GM21723 (cell line): Measurements from ENCODE around the gene SUMF2.
"Not testable (repeated sequence)": the region's sequence is repeated elsewhere in the genome, so short reads cannot be mapped to it uniquely, and the experiment has no call there.

Experiments used
- ATAC-seq: cut with Tn5 transposase; IDR thresholded peaks from one replicate; pipeline ENCODE4 v1.9.1; 2021; ENCODE audit warnings: mild to moderate bottlenecking, moderate library complexity; ENCODE audit not compliant: unreplicated experiment

The SUMF2 gene

DNA sequence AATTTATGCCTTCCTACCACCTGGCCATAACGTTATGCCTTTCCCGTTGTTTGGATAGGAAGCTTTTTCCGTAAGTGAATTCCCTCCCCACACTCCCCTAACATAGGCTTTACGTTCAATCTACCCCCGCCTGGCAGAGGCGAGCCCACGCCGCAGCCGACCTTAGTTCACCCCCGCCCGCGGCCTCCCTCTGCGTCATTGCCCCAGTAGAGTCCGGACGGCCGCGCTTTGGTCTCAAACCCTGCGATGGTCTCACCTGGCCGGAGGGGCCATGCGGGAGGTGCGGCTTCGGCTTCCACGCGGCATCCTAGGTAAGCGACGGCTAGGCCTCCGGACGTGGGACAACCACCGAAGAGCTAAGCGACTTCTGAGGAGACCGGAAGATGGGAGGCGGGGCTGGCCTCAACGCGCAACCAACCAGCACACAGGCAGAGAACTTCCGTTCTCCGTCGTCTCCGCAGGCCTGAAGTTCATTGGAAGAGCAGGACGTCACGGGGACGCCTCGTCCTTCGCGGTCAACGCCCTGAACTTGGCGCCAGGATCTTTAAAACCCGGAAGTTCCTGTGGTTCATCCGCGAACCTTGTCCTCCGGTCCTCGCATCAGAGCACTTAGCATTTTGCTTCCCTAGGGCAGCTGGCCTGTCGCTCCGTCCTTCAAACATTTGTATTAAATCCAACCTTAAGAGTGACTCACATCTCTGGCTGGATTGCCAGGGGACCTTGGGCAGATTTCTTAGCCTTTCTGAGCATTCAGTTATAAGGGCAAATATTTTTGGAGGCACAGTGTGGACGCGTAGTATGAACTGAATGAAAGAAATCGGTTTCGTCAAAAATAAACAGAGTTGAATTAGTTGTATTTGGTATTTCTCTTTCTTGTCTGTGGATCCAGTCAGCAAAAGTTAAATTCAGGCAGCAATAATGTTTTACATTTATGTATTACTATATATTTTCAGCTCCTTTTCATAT lies 42.3 kb downstream of the SUMF2 start, which contains the start of gene CHCHD2:
Gene CHCHD2, minus strand, starts transcription at position 369 of the 966 bp plus-strand sequence. Its CDS starts 63 bp downstream, at position 306.
- peak; percentile 100 for ATAC-seq

DNA sequence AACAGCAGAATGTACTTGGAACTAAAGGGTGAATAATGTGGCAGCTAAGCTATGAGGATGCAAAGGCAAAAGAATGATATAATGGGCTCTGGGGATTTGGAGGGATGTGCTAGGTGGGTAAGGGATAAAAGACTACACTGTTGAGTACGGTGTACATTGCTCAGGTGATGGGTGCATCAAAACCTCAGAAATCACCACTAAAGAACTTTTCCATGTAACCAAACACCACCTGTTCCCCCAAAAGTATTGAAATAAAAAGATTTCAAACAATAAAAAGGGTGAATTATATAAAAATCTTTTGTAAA lies 43.8 kb downstream of the SUMF2 start:
- ATAC-seq = no peak

DNA sequence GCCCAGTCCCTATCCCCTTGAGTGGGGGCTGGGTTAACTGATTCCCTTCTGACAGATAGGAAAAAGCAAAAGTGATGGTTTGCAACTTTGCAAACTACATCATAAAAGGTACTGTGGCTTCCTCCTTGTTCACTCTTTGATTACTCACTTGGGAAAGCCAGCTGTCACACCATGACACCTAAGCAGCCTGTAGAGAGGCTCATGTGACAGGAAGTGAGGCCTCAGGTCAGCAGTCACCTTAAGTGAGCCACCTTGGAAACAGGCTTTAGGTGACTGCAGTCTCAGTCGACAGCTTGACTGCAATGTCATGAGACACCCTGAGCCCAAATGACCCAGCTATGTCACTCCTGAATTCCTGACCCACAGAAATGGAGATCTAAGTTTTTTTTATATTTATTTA lies 46.5 kb downstream of the SUMF2 start:
- ATAC-seq = no peak

DNA sequence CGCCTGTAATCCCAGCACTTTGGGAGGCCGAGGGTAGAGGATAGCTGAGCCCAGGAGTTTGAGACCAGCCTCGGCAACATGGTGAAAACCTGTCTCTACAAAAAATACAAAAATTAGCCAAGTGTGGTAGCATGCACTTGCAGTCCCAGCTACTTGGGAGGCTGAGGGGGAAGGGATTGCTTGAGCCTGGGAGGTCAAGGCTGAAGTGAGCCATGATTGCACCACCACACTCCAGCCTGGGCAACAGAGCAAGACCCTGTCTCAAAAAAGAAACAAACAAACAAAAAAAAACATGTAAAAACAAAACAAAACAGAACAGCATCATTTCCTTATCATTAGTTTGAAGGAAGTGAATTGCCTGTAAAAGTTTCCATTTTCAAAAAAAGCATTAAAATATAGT lies 48.2 kb downstream of the SUMF2 start:
- ATAC-seq = not testable (repeated sequence)

DNA sequence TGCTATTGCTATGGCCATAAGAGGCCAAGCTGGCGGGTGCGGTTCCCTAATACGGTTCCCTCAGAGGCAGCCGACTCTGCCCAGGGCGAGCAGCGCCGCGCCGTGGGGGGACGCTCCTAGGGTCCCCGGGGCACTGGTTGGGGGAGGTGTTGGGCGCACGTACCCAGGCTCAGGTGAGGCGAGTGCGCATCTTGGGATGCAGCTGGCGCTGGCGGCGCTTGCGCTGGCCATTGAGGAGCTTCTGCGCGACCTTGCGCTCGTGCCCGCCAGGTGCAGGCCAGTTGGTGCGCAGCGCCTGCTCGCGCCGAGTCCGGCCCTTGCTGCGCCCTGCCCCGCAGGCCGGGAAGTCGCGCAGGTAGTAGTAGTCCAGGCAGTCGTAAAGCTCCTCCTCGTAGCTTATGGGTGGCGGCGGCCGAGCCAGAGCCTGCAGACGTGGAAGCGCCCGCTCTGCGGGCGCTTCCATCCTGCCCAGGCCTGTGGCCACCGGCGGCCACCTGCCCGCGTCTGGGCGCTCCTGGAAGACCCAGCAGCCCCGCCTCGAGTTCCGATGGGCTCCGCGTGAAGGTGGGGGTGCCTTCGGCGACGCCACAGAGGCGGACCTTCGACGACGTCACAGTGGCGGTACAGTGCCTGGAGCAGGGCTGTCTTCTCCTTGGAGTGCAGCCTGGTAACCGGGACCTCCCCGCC lies 51.9 kb downstream of the SUMF2 start, which contains the start of gene NUPR2:
Gene NUPR2, minus strand, starts transcription at position 566 of the 687 bp plus-strand sequence. Its CDS starts 103 bp downstream, at position 463.
- ATAC-seq = no peak

DNA sequence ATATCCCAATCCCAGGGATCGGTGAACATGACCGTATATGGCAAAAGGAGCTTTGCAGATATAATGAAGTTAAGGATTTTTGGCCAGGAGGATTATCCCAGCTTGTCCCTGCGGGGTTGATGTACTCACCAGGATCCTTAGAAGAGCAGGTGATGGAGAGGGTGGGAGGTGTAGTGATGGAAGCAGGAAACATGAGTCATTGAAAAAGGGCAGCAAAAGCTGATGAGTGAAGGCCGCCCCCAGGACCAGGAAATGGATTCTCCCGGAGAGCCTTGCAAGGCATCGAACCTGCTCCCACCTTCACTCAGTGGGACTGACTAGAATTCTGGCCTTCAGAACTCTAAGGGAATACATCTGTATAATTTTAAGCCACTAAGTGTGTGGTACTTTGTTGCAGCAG lies 57.4 kb downstream of the SUMF2 start:
- no peak for ATAC-seq

DNA sequence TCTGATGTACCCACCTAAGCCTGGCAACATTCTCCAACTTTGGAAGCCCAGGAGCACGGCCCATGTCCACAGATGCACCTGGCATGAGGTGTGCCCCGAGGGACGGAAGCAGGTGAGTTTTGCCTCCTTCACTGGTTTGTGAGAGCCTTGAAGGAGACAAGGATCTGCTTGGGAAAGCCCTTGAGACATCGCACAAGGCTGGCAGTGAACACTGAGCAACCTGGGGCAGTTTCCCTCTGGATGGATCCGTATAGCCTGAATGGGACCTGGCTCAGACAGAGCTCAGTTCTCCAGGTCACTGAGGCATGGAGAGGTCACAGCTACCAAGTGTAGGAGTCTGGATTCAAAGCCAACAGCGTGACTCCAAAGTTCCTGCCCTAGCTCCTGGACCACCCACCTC lies 60.9 kb downstream of the SUMF2 start:
- ATAC-seq = no peak

DNA sequence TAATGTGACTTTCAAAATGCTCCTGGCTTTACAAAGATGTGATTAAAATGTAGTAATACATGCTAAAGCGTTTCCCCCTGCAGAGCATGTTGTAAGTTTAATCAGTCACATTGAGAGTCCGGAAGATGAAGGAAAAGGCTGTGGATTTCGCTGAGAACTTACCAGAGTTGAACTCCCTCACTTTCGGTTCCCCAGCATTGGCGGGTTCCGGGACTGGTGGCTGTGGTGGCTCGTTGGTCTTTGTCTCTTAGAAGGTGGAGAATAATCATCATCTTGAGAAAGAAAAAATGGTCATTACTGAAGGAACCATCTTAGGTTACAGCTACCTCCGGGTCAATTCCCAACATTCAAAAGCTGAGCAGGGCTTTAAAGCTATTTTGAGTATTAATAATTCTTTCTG lies 61.7 kb downstream of the SUMF2 start:
- ATAC-seq = no peak

DNA sequence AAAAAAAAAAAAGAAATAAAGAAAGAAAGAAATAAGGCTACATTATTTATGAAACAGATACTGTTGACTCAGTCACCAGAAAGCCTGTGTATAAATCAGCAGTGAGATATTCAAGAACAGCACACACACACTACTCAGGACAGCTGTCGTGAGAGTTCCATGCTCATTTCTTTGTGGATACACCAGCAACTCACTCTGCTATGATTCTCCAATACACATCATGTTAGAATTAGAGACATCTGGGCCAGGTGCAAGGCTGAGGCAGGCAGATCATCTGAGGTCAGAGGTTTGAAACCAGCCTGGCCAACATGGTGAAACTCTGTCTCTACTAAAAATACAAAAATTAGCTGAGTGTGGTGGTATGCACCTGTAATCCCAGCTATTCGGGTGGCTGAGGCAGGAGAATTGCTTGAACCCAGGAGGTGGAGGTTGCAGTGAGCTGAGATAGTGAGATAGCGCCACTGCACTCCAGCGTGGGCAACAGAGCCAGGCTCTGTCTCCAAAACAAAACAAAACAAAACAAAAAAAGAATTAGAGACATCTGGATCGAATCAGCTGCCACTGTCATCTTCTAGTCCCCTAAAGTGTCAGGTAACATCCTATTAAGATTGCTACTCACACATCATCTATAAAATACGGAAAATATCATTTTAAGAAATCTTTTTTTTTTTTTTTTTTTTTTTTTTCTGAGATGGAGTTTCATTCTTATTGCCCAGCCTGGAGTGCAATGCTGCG lies 63.3 kb downstream of the SUMF2 start:
- no peak for ATAC-seq
